Panc1 (cell line): Measurements from ENCODE around the gene IGFBP5.

Experiments
- CTCF ChIP-seq: fragments of 450-650 bp; IDR thresholded peaks from 2 replicates; pipeline ENCODE4 v1.5.1; 2017; ENCODE audit warnings: mild to moderate bottlenecking
- POLR2AphosphoS5 ChIP-seq: IDR thresholded peaks from 2 replicates; pipeline ENCODE4 v1.6.1; 2012; ENCODE audit warnings: mild to moderate bottlenecking, low read depth, low read length, moderate library complexity
- REST ChIP-seq, 2 experiments: IDR thresholded peaks; 2 replicates each; pipeline ENCODE4 v1.6.1; 2011 to 2012; ENCODE audit warnings: low read depth in 2 of 2, control low read depth in 1 of 2, low read length in 1 of 2, mild to moderate bottlenecking in 1 of 2, moderate library complexity in 1 of 2; ENCODE audit not compliant: insufficient read depth in 1 of 2
- SIN3A ChIP-seq: IDR thresholded peaks from 2 replicates; pipeline ENCODE4 v1.6.1; 2012; ENCODE audit warnings: low read depth, mild to moderate bottlenecking, low read length, moderate library complexity, borderline replicate concordance; ENCODE audit not compliant: insufficient read depth
- TCF7L2 ChIP-seq: IDR thresholded peaks from 2 replicates; pipeline ENCODE4 v1.6.1; 2011; ENCODE audit warnings: mild to moderate bottlenecking, low read depth, low read length, inconsistent platforms

- no peak for TF ChIP-seq CTCF
- no peak for TF ChIP-seq TCF7L2
- TF ChIP-seq SIN3A: no peak
- no peak for TF ChIP-seq REST (IDR thresholded peaks at IDR 0.05; ENCODE audit: insufficient read depth in 1 of 2, low read depth in 2 of 2, low read length in 1 of 2)
- no peak for TF ChIP-seq POLR2AphosphoS5
These were observed 68.5 kb downstream of the IGFBP5 start for GRCh38 chr2:216626875-216627245.
